HFF-Myc (cell line): ENCODE results near the gene MRPS25.

ENCODE experiments used
- DNase-seq: peaks from one replicate; pipeline ENCODE4 v3.0.0-alpha.2; 2011; ENCODE audit warnings: low read depth; ENCODE audit errors: extremely low read depth
- H3K4me3 ChIP-seq: replicated peaks from 2 replicates; pipeline ENCODE4 v1.5.1; 2011; ENCODE audit warnings: low read depth, mild to moderate bottlenecking, control low read depth, low read length
- CTCF ChIP-seq: IDR thresholded peaks from 2 replicates; pipeline ENCODE4 v1.5.1; 2012; ENCODE audit warnings: mild to moderate bottlenecking, low read depth, low read length, control low read depth; ENCODE audit errors: missing control alignments

Gene MRPS25

GRCh38 chr3:15038306-15038705 lies 26.8 kb downstream of the MRPS25 start:
- TF ChIP-seq CTCF, result no peak
- no peak for DNase-seq
- no peak overlapping the region for H3K4me3 ChIP-seq

- TF ChIP-seq CTCF, result no peak
- H3K4me3 ChIP-seq, result no peak overlapping the region
- no peak for DNase-seq
Measured at GRCh38 chr3:15033103-15033502, 32.0 kb downstream of the MRPS25 start.

GRCh38 chr3:15032650-15033049 lies 32.5 kb downstream of the MRPS25 start:
- no peak for TF ChIP-seq CTCF
- DNase-seq, result no peak
- no peak overlapping the region for H3K4me3 ChIP-seq

- no peak overlapping the region for H3K4me3 ChIP-seq
- DNase-seq, result no peak
- no peak for TF ChIP-seq CTCF
Measured at GRCh38 chr3:15029625-15030024, 35.5 kb downstream of the MRPS25 start.

GRCh38 chr3:15023719-15024118 lies 41.4 kb downstream of the MRPS25 start:
- no peak for TF ChIP-seq CTCF

GRCh38 chr3:15023249-15023648 lies 41.9 kb downstream of the MRPS25 start:
- no peak for DNase-seq
- no peak for TF ChIP-seq CTCF
- H3K4me3 ChIP-seq, result no peak overlapping the region

More at GRCh38 chr3:15023719-15024118, 41.4 kb downstream of the MRPS25 start:
- no peak for DNase-seq
- no peak overlapping the region for H3K4me3 ChIP-seq

GRCh38 chr3:15017191-15017590 lies 47.9 kb downstream of the MRPS25 start:
- no peak overlapping the region for H3K4me3 ChIP-seq
- TF ChIP-seq CTCF, result no peak
- no peak for DNase-seq
